K562 (cell line): ENCODE results near the gene NRDE2. TPM values are rescaled to one million over a fixed set of nuclear protein-coding genes. Genes with fewer than 3 reads are reported as not detected.

Source experiments
- ATAC-seq: fragments of 200-7000 bp; cut with Tn5 transposase; 3 replicates; pipeline ENCODE4 v1.9.1; 2020; ENCODE audit warnings: moderate library complexity
- BruUV-seq: library from RNA; stranded (reverse); fragments of 400-500 nt; replicated peaks from 2 replicates; lab custom pipeline; 2021; lab: Mats Ljungman, UMichigan
- CTCF ChIA-PET: fragments of 300-600 bp; formaldehyde crosslinking; extraction: SDS; loops from one replicate; lab custom pipeline; 2021; ENCODE audit warnings: low intra/inter-chr PET ratio; lab: Yijun Ruan, JAX
- POLR2A ChIA-PET: fragments of 300-600, 350-650 bp; sonication (Branson Sonifier 250); formaldehyde crosslinking; extraction: SDS; loops from one replicate; lab custom pipeline; 2021; ENCODE audit warnings: antibody characterized with exemption, inconsistent platforms; lab: Yijun Ruan, JAX
- DNase-seq, 4 experiments: peaks; one replicate each; pipeline versions ENCODE4 v3.0.0 to v3.0.0-alpha.2; 2011 to 2018; ENCODE audit warnings: low spot score in 3 of 4, mixed read lengths in 3 of 4; ENCODE audit errors: extremely low read depth in 1 of 4
- FAIRE-seq: peaks from 2 replicates; lab custom pipeline; 2011; peaks lifted over from hg19 to GRCh38; lab: Jason Lieb, UNC
- H2AFZ ChIP-seq: 2 replicates; pipeline ENCODE4 v1.6.0; 2011; ENCODE audit warnings: low read depth, low read length, control low read depth, inconsistent platforms
- H3K27ac ChIP-seq: fragments of 200-600 bp; 3 replicates; pipeline ENCODE4 v1.8.0; 2011; ENCODE audit warnings: low read depth, mild to moderate bottlenecking, control low read depth, inconsistent platforms, low read length, moderate library complexity, mixed read lengths; ENCODE audit errors: extremely low read depth
- H3K27me3 ChIP-seq, 2 experiments: fragments of 300-600 bp in 1 of 2; 2 replicates in 1 of 2; 3 replicates in 1 of 2; pipeline versions ENCODE4 v1.6.0 to v1.8.0; 2011; ENCODE audit warnings: inconsistent platforms in 2 of 2, low read length in 2 of 2, mild to moderate bottlenecking in 1 of 2, mixed read lengths in 1 of 2, moderate library complexity in 1 of 2; ENCODE audit not compliant: control insufficient read depth in 2 of 2, insufficient read depth in 2 of 2
- H3K36me3 ChIP-seq: fragments of 300-600 bp; 3 replicates; pipeline ENCODE4 v1.8.0; 2011; ENCODE audit warnings: mild to moderate bottlenecking, low read length, inconsistent platforms; ENCODE audit not compliant: control insufficient read depth, insufficient read depth
- H3K4me1 ChIP-seq, 2 experiments: fragments of 200-600 bp in 1 of 2; replicated peaks in 1 of 2; 2 replicates in 1 of 2; 3 replicates in 1 of 2; pipeline versions ENCODE4 v1.5.1 to v1.8.0; 2011; ENCODE audit warnings: inconsistent platforms in 2 of 2, low read length in 2 of 2, mild to moderate bottlenecking in 1 of 2, mixed read lengths in 1 of 2, moderate library complexity in 1 of 2; ENCODE audit not compliant: control insufficient read depth in 2 of 2, insufficient read depth in 2 of 2
- H3K4me2 ChIP-seq: 2 replicates; pipeline ENCODE4 v1.6.1; 2011; ENCODE audit warnings: low read length, control low read depth, inconsistent platforms, mixed read lengths; ENCODE audit not compliant: insufficient read depth
- H3K4me3 ChIP-seq: fragments of 200-600 bp; sonication (generic), shearing (Covaris generic); 2 replicates; pipeline ENCODE4 v1.5.1; 2016; ENCODE audit warnings: control low read depth, inconsistent platforms
- H3K79me2 ChIP-seq: fragments of 200-600 bp; 3 replicates; pipeline ENCODE4 v1.8.0; 2011; ENCODE audit warnings: low read length, inconsistent platforms; ENCODE audit not compliant: control insufficient read depth, insufficient read depth
- H3K9ac ChIP-seq, 2 experiments: 2 replicates each; pipeline versions ENCODE4 v1.6.0 to v1.6.1; 2011; ENCODE audit warnings: low read depth in 2 of 2, low read length in 2 of 2, control low read depth in 1 of 2, inconsistent platforms in 1 of 2, mild to moderate bottlenecking in 1 of 2, mixed read lengths in 1 of 2; ENCODE audit not compliant: insufficient read depth in 1 of 2
- H3K9me1 ChIP-seq: one replicate; pipeline ENCODE4 v1.6.0; 2011; ENCODE audit warnings: inconsistent platforms, mild to moderate bottlenecking, low read length, moderate library complexity; ENCODE audit not compliant: control insufficient read depth, insufficient read depth
- H3K9me3 ChIP-seq: replicated peaks from 2 replicates; pipeline ENCODE4 v1.5.1; 2011; ENCODE audit warnings: low read depth, low read length, inconsistent platforms; ENCODE audit not compliant: control insufficient read depth, insufficient read depth
- H4K20me1 ChIP-seq: replicated peaks from 2 replicates; pipeline ENCODE4 v1.6.1; 2011; ENCODE audit warnings: low read length, inconsistent platforms, mixed read lengths; ENCODE audit not compliant: control insufficient read depth, insufficient read depth
- CHCHD3 ChIP-seq: fragments of 250-450 bp; sonication (Bioruptor Pico); IDR thresholded peaks from 2 replicates; pipeline ENCODE4 v2.1.2; 2022; ENCODE audit warnings: mild to moderate bottlenecking
- CUX1 ChIP-seq: fragments of 200-800 bp; sonication (Bioruptor generic); IDR thresholded peaks from 2 replicates; pipeline ENCODE4 v1.6.1; 2016; ENCODE audit warnings: missing genetic modification characterization, missing compliant biosample characterization
- PRPF4 ChIP-seq: fragments of 200-400 bp; formaldehyde crosslinking; IDR thresholded peaks from one replicate; pipeline ENCODE4 v1.6.1; 2017; ENCODE audit warnings: low read length, low read depth, mild to moderate bottlenecking; ENCODE audit not compliant: insufficient read depth, poor library complexity, severe bottlenecking
- TEAD4 ChIP-seq, 2 experiments: sonication (generic) in 1 of 2; formaldehyde crosslinking in 1 of 2; IDR thresholded peaks; 2 replicates each; pipeline versions ENCODE4 v1.6.1 to v1.8.0; 2012 to 2022; ENCODE audit warnings: borderline replicate concordance in 1 of 2, inconsistent platforms in 1 of 2, low read length in 1 of 2, mild to moderate bottlenecking in 1 of 2, missing genetic modification reagents in 1 of 2
- ZBTB2 ChIP-seq: fragments of 450-650 bp; IDR thresholded peaks from 2 replicates; pipeline ENCODE4 v1.6.1; 2016; ENCODE audit warnings: antibody characterized with exemption
- WGBS: fragments of 100-300 bp; shearing (Covaris generic); methylation state at CpG from one replicate; pipeline ENCODE4 v1.1.6; 2016; ENCODE audit warnings: low coverage, mixed read lengths; ENCODE audit not compliant: insufficient coverage; ENCODE audit errors: missing lambda C conversion rate; 5-methylcytosine and 5-hydroxymethylcytosine counted together
- in situ Hi-C: fragments of 300-500 bp; cut with MboI; formaldehyde crosslinking; loops from 4 replicates; pipeline ENCODE4 v1.15.0; 2018; ENCODE audit warnings: inconsistent platforms, mixed read lengths
- intact Hi-C: fragments of 100-400 bp; cut with micrococcal nuclease; formaldehyde crosslinking; loops from 2 replicates; pipeline ENCODE4 v1.14.2; 2022
- polyA plus RNA-seq, 8 experiments: library from polyadenylated mRNA; depleted of rRNA in 4 of 8; stranded (reverse) in 5 of 8; unstranded in 3 of 8; fragments of >200 nt; fragmentation: Nextera tagmentation in 2 of 8; fragmentation: Illumina TruSeq in 1 of 8; extraction: Ambion mirVana in 2 of 8; extraction: Trizol in 1 of 8; gene quantifications; 2 replicates each; pipeline versions ENCODE4 v1.2.1 to v1.2.3, GENCODE V29; 2011 to 2014; ENCODE audit warnings: inconsistent platforms in 1 of 8, missing spikeins in 1 of 8
- total RNA-seq, 7 experiments: library from RNA; depleted of rRNA in 6 of 7; stranded (reverse); fragments of >200 nt in 6 of 7; fragmentation: Illumina TruSeq in 2 of 7; extraction: Trizol in 2 of 7; gene quantifications; 2 replicates each; pipeline versions ENCODE4 v1.2.1 to v1.2.3, GENCODE V29; 2011 to 2021; ENCODE audit warnings: low replicate concordance in 1 of 7

The NRDE2 gene
- total and polyA plus RNA-seq, 9 of the 15 experiments (the other 6 are each of a cell fraction or from before 2014, with no cell fraction given), result 3.3 to 15.0 (median 8.4) TPM

- TF ChIP-seq CUX1 (CRISPR knock-in tag), result no peak
These were observed 49.5 kb upstream of the NRDE2 start (continued) for GRCh38 chr14:90381011-90381786.

- Histone ChIP-seq H3K36me3 (no peaks in the 10 kb centered on the region), H3K27ac (no peak overlapping the region), H3K4me3 (no peak overlapping the region), H3K9ac (no peak overlapping the region), H3K79me2 (no peaks in the 10 kb centered on the region), H3K4me2 (no peak overlapping the region), H4K20me1 (no peaks in the 10 kb centered on the region), H3K4me1 (peaks cover 23 to 25% of the 10 kb centered on the region in 2 experiments; a peak in 4 of 5 replicates), H3K9me3 (no peaks in the 10 kb centered on the region), H2AFZ (peak overlapping the region; percentile 80), H3K9me1 (no peaks in the 10 kb centered on the region), H3K27me3 (no peaks in the 10 kb centered on the region)
- BruUV-seq, result no TSS peak
- ChIA-PET POLR2A (interaction anchor here (0.7 to 1.2 kb wide), 2 partner anchors 10 to 29 kb away, joined by 3 to 4 read pairs; no protein-coding TSS in a partner anchor), CTCF (no interaction called here)
- intact Hi-C loops (no loop called here), in situ Hi-C loops (no loop called here)
- no peak for ATAC-seq
- TF ChIP-seq CHCHD3 (CRISPR knock-in tag) (no peak), ZBTB2 (no peak), TEAD4 (IDR thresholded peaks at IDR 0.05; ENCODE audit: low read length) (peak; percentile 32), TEAD4 (CRISPR knock-in tag; IDR thresholded peaks at IDR 0.05; ENCODE audit: borderline replicate concordance) (no peak), PRPF4 (no peak)
- no peak for FAIRE-seq
- 0% methylated on average over 2 of the region's 2 CpGs for WGBS
- DNase-seq, result peak in 1 of 4 experiments; percentile 23
These were observed 47.4 kb upstream of the NRDE2 start for GRCh38 chr14:90379106-90379505.
